Measurements from ENCODE around the gene KAT14.

Gene KAT14

GRCh38 chr20:18139832-18140231 is 2.2 kb downstream of the KAT14 start:
- Histone ChIP-seq H3K27ac (no peak overlapping the region), H3K36me3 (peaks cover 31% of the 10 kb centered on the region), H3K9me3 (ENCODE audit: severe bottlenecking) (no peaks in the 10 kb centered on the region), H3K27me3 (ENCODE audit: insufficient read depth, low read depth, severe bottlenecking) (no peaks in the 10 kb centered on the region), H3K4me3 (ENCODE audit: low read depth, low read length) (no peak overlapping the region)
- DNase-seq = no peak
- TF ChIP-seq CTCF (IDR thresholded peaks at IDR 0.05; ENCODE audit: low read depth, low read length) = no peak

DNA sequence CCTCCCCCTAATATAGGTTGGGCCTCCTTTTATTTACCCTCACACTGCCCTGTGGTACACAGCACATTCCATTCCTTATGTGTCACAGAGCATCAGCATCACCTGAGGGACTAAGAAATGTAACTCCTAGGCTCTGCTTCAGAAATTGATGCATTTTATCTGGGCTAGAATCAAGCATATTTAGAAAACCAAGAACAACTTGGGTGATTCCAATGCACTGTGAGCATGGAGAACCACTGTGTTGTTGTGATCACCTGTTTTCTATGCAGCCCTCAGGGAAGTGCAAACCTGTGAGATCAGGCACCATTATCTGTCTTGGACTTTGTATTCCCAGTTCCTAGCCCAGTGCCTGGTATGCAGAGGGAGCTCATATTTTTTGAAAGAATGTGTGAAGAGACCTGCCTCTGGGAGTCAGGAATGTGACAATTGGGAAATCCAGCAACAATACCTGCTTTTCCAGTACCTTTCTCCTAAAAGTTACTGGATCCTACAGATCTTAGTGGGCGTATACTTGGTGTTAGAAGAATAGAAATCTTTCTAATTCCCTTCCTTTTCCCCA is 7.0 kb downstream of the KAT14 start:
- H3K9me3 ChIP-seq (ENCODE audit: severe bottlenecking) = no peaks in the 10 kb centered on the region
- no peak for DNase-seq
- H3K36me3 ChIP-seq = peaks cover 41% of the 10 kb centered on the region
- no peak for TF ChIP-seq CTCF (IDR thresholded peaks at IDR 0.05; ENCODE audit: low read depth, low read length)
- no peak overlapping the region for H3K4me3 ChIP-seq (ENCODE audit: low read depth, low read length)
- no peaks in the 10 kb centered on the region for H3K27me3 ChIP-seq (ENCODE audit: insufficient read depth, low read depth, severe bottlenecking)
- H3K27ac ChIP-seq = no peak overlapping the region

DNA sequence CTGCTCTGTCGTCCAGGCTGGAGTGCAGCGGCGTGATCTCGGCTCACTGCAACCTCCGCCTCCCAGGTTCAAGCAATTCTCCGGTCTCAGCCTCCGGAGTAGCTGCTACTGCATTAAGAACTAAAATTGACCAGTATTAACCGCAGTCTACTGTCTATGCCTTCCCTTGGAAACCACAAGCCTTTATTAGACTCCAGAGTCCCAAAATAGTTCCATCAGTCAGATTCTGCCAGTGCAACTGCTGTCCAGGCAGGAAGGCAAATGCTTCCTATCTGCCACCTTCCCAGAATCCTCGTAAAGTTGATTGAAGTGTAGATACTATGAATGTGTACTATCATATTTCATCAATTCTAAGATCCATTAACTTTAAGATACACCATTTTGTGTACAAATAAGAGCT is 16.7 kb downstream of the KAT14 start:
- TF ChIP-seq CTCF (IDR thresholded peaks at IDR 0.05; ENCODE audit: low read depth, low read length) = no peak
- Histone ChIP-seq H3K4me3 (ENCODE audit: low read depth, low read length) (no peak overlapping the region), H3K36me3 (peaks cover 35% of the 10 kb centered on the region), H3K27me3 (ENCODE audit: insufficient read depth, low read depth, severe bottlenecking) (no peaks in the 10 kb centered on the region), H3K9me3 (ENCODE audit: severe bottlenecking) (no peaks in the 10 kb centered on the region), H3K27ac (no peak overlapping the region)
- no peak for DNase-seq

GRCh38 chr20:18156045-18156444 is 18.4 kb downstream of the KAT14 start:
- H3K4me3 ChIP-seq (ENCODE audit: low read depth, low read length) = no peak overlapping the region
- H3K27ac ChIP-seq = no peak overlapping the region
- no peaks in the 10 kb centered on the region for H3K9me3 ChIP-seq (ENCODE audit: severe bottlenecking)
- no peaks in the 10 kb centered on the region for H3K27me3 ChIP-seq (ENCODE audit: insufficient read depth, low read depth, severe bottlenecking)
- TF ChIP-seq CTCF (IDR thresholded peaks at IDR 0.05; ENCODE audit: low read depth, low read length) = no peak
- DNase-seq = no peak
- peaks cover 40% of the 10 kb centered on the region for H3K36me3 ChIP-seq

DNA sequence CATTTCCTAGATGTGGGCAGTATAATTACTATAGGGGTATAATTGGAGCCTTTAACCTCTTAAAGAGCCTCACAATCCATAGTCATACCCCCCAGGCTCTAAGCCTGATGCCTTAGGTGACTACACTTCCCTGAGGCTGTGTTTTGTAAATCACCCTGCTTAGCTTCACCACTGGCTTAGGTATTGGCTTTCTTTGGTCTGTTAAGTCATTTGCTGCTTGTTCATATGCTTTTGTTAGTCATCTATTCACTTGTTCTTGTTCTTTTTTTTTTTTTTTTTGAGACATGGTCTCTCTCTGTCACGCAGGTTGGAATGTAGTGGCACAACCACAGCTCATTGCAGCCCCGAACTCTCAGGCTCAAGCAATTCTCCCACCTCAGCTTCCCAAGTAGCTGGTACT is 26.7 kb downstream of the KAT14 start:
- TF ChIP-seq CTCF (IDR thresholded peaks at IDR 0.05; ENCODE audit: low read depth, low read length) = no peak
- Histone ChIP-seq H3K4me3 (ENCODE audit: low read depth, low read length) (no peak overlapping the region), H3K27me3 (ENCODE audit: insufficient read depth, low read depth, severe bottlenecking) (no peaks in the 10 kb centered on the region), H3K36me3 (peaks cover 36% of the 10 kb centered on the region), H3K27ac (no peak overlapping the region), H3K9me3 (ENCODE audit: severe bottlenecking) (no peaks in the 10 kb centered on the region)
- DNase-seq = no peak

DNA sequence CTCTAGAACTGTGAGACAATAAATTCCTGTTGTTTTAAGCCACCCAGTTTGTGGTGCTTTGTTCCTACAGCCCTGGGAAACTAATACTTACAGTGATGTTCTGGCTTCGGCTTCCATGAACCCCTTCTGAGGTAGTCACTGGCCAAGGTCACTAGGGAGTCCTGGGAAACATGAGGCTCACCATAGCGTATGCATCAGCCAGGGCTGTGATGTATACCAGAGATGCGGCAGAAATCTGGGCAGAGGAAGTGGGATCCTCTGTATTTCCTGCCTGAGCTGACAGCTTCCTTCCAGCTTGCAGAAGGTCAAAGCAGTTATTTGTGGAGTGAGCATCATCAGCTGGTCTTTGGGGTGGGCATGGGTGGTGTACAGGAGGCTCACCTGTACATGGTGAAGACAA is 27.9 kb downstream of the KAT14 start:
- no peaks in the 10 kb centered on the region for H3K27me3 ChIP-seq (ENCODE audit: insufficient read depth, low read depth, severe bottlenecking)
- no peak for DNase-seq
- H3K4me3 ChIP-seq (ENCODE audit: low read depth, low read length) = no peak overlapping the region
- no peak overlapping the region for H3K27ac ChIP-seq
- TF ChIP-seq CTCF (IDR thresholded peaks at IDR 0.05; ENCODE audit: low read depth, low read length) = no peak
- H3K36me3 ChIP-seq = peaks cover 30% of the 10 kb centered on the region
- H3K9me3 ChIP-seq (ENCODE audit: severe bottlenecking) = no peaks in the 10 kb centered on the region
